Ovary (tissue), 3 donors: Measurements from ENCODE around the gene CRISPLD2.

Experiments
- EP300 ChIP-seq: sonication (generic); formaldehyde crosslinking; IDR thresholded peaks from one replicate; pipeline ENCODE4 v1.6.1; 2017; ENCODE audit warnings: antibody characterized with exemption
- POLR2A ChIP-seq: fragments of 450-650 bp; IDR thresholded peaks from one replicate; pipeline ENCODE4 v1.6.1; 2017; ENCODE audit warnings: antibody characterized with exemption, mild to moderate bottlenecking, moderate library complexity
- TF ChIP-seq, protein P1 (sequence below), 3 donors: fragments of 450-650 bp in 2 of 3; fragments of 200-600 bp in 1 of 3; IDR thresholded peaks; one replicate each; pipeline versions ENCODE4 v1.5.1 to v1.8.0; 2016 to 2022; ENCODE audit warnings: antibody characterized with exemption in 3 of 3, mild to moderate bottlenecking in 1 of 3
- donor health status: DM: no; HTN: no; CAD: no.

DNA sequence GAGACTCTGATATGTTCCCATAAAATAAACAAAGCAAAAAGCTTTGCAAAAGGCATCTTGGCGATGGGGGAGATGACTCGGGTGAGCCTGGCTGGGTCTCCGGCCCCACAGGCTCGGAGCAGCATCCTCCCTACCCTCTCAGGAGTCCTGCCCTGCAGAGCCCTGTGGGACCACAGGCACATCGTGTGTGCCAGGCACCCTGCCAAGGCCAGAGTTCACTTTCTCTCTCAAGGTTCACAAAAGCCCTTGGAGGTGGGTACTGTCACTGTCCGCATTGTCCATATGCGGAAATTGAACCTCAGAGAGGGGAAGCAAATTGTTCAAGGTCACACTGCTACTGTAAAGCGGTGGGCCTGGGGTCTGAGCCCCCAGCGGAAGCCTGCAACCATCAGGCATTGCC, 48.5 kb downstream of the CRISPLD2 start:
- TF ChIP-seq, protein P1, sequence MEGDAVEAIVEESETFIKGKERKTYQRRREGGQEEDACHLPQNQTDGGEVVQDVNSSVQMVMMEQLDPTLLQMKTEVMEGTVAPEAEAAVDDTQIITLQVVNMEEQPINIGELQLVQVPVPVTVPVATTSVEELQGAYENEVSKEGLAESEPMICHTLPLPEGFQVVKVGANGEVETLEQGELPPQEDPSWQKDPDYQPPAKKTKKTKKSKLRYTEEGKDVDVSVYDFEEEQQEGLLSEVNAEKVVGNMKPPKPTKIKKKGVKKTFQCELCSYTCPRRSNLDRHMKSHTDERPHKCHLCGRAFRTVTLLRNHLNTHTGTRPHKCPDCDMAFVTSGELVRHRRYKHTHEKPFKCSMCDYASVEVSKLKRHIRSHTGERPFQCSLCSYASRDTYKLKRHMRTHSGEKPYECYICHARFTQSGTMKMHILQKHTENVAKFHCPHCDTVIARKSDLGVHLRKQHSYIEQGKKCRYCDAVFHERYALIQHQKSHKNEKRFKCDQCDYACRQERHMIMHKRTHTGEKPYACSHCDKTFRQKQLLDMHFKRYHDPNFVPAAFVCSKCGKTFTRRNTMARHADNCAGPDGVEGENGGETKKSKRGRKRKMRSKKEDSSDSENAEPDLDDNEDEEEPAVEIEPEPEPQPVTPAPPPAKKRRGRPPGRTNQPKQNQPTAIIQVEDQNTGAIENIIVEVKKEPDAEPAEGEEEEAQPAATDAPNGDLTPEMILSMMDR (IDR thresholded peaks at IDR 0.05), result no peak
- TF ChIP-seq POLR2A (no peak), EP300 (no peak)
